RWPE1 (cell line): ENCODE measurements around the gene LUZP4.
"Not testable (repeated sequence)": the region's sequence is repeated elsewhere in the genome, so short reads cannot be mapped to it uniquely, and the experiment has no call there.

Source experiments
- CTCF ChIA-PET: fragments of 350-600 bp; sonication (Branson Sonifier 250); formaldehyde crosslinking; extraction: SDS; loops from one replicate; lab custom pipeline; 2021; lab: Yijun Ruan, JAX
- POLR2A ChIA-PET: fragments of 400-600 bp; formaldehyde crosslinking; extraction: SDS; loops from one replicate; lab custom pipeline; 2020; ENCODE audit warnings: antibody characterized with exemption; ENCODE audit not compliant: low non-redundant PET; lab: Yijun Ruan, JAX
- DNase-seq: peaks from one replicate; pipeline ENCODE4 v3.0.0; 2012; ENCODE audit warnings: low spot score
- H3K27ac ChIP-seq: fragments of 450-650 bp; 2 replicates; pipeline ENCODE4 v1.5.1; 2017
- CTCF ChIP-seq: fragments of 450-650 bp; conservative IDR thresholded peaks from 2 replicates; pipeline ENCODE4 v1.5.1; 2017; ENCODE audit warnings: low read depth, mild to moderate bottlenecking

Gene LUZP4

GRCh38 chrX:115297189-115297588, 7.7 kb downstream of the LUZP4 start:
- ChIA-PET CTCF (interaction anchor here (1.0 kb wide), 1 partner anchor 393 kb away, joined by 4 read pairs; no protein-coding TSS in a partner anchor), POLR2A (no interaction called here)
- DNase-seq: no peak
- no peak overlapping the region for H3K27ac ChIP-seq
- TF ChIP-seq CTCF: no peak

DNA sequence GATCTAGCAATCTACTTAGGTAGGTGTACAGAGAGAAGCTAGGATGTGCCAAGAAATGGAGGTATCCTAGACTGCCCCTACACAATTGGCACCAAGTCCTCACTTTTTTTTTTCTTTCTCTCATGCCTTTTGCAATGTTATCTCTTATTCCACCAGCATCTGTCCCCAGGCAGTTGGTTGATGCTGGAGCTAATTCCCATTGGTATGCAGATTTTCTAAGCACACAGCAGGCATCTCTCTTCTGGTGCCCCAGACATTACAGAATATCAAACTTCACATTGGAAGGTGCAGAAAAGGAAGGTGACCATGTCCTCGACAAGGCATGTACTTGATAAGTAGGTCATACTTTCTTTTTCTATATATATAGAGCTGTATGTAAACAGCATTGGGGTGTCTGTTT, 21.6 kb downstream of the LUZP4 start:
- CTCF ChIA-PET: no interaction called here
- DNase-seq: no peak
- TF ChIP-seq CTCF: no peak
- H3K27ac ChIP-seq: no peak overlapping the region
- POLR2A ChIA-PET: no interaction called here

DNA sequence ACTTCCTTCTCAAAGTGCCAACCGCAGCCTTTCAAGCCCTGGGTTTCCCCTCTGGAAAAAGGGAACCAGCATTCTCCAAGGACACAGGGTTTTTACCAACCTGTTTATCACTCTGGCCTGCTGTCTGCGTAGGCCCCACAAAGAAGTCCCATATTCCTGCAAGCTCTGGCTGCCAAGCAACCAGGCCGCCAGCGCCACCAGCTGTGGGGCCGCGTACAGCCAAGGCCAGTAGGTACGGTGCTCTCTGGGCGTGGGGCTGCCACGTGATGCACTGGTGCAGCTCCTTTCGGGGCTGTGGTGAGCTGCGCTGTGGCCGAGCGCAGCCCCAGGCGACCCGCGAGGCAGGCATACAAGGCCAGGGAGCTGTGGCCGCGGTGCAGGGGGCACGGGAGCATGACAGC, 22.1 kb downstream of the LUZP4 start:
- no peak for DNase-seq
- ChIA-PET CTCF (no interaction called here), POLR2A (no interaction called here)
- H3K27ac ChIP-seq: no peak overlapping the region
- TF ChIP-seq CTCF: no peak

DNA sequence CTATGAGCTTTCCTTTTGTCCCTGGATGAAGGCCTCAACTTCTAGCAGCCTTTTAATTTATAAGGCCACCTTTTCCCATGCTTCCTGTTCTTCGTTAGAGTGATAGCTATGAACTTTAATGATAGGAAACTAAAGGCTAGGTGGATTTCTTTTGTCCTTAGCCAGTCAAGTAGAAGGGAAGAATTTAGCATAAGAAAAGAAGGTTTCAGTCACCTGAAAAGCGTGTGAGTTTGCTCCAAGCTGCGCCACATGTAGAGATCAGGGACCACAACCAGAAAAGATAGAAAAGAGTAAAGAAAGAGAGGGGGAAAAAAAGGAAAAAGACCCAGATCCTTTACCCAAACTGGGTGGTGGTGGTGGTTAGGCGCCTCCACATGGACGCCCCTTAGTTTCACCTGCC, 28.6 kb downstream of the LUZP4 start:
- no peak for TF ChIP-seq CTCF
- CTCF ChIA-PET: interaction anchor here (0.7 kb wide), 1 partner anchor 136 kb away, joined by 4 read pairs; no protein-coding TSS in a partner anchor

GRCh38 chrX:115322375-115322774, 32.9 kb downstream of the LUZP4 start:
- POLR2A ChIA-PET: no interaction called here
- H3K27ac ChIP-seq: no peak overlapping the region
- CTCF ChIA-PET: no interaction called here
- DNase-seq: no peak
- no peak for TF ChIP-seq CTCF

More for the DNA sequence above, 28.6 kb downstream of the LUZP4 start:
- H3K27ac ChIP-seq: no peak overlapping the region
- no peak for DNase-seq
- POLR2A ChIA-PET: no interaction called here

DNA sequence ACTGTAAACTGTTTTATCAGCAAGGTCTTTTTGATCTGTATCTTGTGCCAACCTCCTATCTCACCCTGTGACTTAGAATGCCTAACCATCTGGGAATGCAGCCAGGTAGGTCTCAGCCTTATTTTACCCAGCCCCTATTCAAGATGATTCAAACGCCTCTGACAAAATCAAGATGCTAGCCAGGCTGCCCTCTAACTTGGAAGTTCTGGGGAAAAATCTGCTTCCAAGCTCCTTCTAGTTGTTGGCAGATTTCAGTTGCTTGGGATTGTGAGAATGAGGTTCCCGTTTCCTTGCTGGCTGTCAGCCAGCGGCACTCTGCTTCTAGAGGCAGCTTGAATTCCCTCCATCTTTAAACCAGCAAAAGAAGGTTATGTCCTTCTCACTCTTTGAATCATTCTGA, 34.7 kb downstream of the LUZP4 start:
- ChIA-PET POLR2A (no interaction called here), CTCF (no interaction called here)
- H3K27ac ChIP-seq: no peak overlapping the region
- DNase-seq: no peak
- no peak for TF ChIP-seq CTCF

GRCh38 chrX:115329282-115329681, 39.8 kb downstream of the LUZP4 start:
- DNase-seq, H3K27ac ChIP-seq, POLR2A ChIA-PET: not testable (repeated sequence)
- CTCF ChIA-PET: interaction anchor here (2.1 kb wide), 1 partner anchor 314 kb away, joined by 5 read pairs; no protein-coding TSS in a partner anchor
